ENCODE measurements around the gene KLHL10.
A peak's percentile ranks its signal among the peaks of the same experiment; 100 is the strongest.

The KLHL10 gene

DNA sequence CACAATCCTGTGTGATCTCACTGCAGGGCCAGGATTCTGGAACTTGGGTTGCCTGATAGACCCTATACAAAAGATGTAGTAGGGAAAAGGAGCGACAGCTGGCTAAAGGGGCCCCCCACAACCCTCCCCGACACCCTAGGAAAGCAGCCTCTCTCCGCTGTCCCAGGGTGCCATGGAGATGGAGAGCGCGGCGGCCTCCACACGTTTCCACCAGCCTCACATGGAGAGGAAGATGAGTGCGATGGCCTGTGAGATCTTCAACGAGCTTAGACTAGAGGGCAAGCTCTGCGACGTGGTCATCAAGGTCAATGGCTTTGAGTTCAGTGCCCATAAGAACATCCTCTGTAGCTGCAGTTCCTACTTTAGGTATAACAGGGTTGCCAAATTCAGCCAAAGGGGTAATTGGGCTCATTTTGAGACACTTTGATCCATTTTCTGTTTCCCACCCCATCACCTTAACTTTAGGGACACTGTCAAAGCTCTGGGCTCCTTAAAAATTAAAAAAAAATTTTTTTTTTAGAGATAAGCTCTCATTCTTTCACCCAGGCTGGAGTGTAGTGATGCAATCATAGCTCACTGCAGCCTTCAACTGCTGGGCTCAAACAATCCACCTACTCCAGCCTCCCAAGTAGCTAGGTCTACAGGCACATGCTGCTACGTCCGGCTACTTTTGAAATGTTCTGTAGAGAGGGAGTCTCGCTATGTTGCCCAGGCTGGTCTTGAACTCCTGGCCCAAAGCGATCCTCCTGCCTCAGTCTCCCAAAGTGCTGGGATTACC is at the start of gene KLHL10:
TSS of gene KLHL10 (plus strand) at position 65 of the 778 bp plus-strand sequence. CDS start at position 173, 108 bp downstream.
- DNase-seq (ENCODE audit: low read depth) = no peak

DNA sequence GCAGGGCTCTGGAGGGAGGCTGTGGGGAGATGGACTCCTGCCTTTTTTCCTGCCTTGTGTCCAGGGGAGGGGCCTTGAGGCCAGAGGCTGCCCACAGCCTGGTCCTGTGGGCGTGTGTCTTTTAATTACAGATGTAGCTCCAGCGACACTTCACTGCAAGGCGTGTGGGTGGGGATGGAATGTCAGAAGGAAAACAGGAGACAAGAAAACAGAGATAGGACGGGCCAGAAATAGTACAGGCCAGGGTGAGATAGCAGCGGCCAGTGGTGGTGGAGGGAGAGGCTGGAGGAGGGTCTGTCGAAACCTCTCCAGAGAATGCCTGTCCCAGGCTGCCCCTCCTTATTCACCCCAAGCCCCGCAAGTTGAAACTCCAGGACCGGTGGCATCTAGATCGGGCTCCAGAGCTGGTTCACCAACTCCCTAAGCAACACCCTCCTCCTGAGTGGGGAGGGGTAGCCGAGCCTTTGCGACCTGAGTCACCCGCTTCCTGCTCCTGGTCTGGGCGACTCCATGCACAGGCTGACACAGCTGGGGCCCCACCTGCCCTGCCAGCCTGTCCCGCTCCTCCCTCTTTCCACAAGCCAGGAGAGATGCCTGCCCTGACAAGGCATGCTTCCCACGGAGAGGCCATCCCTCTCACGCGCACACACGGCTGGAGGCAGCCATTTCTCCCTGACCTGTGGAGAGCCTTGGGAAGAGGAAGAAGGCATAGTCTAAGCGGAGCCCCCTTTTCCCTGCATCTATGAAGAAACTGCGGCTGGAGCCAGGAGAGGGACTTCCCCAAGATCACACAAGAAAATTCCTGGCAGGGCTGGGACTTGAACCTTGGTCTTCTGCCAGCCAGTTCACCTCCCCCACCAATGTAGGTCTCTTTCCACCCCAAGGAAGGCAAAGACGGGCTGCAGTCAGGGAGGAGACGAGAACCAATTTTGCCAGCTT is 44.5 kb upstream of the KLHL10 start:
- peak; percentile 70 for DNase-seq (ENCODE audit: low read depth)

DNA sequence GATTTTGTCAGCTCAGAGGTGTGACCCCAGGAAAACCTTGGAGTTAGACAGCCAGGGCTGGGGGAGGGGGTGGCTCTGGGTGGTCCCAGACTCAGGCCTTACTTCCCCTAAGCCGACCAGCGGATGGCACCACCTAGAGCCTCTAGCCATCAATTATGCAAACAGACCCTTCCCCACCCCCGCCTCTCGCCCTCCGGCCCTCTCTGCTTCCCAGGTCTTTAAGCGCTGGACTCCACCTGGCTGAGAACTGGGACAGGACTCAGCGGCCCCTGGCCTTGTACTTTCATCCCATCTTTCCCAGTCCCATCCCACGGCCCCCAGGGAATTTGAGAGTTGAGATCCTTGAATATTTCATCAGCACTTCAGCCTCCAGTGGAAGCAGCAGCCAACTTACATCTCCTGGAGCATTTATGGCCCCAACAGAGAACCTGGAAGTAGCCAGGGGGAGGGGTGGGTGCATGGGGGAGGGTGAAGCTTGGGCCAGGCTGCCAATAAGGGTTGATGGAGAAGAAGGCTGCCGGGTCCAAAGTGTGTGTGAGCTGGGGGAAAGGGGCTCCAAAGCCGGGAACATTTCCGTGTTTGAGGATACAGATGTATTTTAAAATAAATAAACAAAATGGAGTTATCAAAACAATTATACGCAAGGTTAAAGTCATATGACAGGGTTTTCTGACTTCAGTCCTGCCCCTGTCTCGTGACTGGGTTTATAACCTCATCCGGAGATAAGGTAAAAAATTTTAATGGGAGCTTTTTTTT is 43.7 kb upstream of the KLHL10 start:
- peak; percentile 44 for DNase-seq (ENCODE audit: low read depth)

DNA sequence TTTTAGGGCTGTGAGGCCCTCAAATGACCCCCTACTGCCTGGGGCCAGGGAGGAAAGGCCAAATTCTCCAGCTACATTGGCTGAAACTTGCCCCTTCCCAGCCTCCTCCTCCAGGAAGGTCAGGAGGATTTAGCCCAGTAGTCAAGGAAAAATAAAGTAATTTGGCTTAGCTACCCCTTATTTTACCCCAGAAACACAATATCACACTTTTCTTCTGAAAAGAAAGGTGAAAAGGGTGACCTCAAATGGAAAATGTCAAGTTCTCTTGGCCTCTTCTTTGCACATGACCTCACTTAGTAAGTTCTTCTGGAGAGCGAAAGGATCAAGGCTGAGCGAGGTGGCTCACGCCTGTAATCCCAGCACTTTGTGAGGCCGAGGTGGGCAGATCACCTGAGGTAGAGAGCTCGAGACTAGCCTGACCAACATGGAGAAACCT is 43.1 kb upstream of the KLHL10 start:
- no peak for DNase-seq (ENCODE audit: low read depth)

DNA sequence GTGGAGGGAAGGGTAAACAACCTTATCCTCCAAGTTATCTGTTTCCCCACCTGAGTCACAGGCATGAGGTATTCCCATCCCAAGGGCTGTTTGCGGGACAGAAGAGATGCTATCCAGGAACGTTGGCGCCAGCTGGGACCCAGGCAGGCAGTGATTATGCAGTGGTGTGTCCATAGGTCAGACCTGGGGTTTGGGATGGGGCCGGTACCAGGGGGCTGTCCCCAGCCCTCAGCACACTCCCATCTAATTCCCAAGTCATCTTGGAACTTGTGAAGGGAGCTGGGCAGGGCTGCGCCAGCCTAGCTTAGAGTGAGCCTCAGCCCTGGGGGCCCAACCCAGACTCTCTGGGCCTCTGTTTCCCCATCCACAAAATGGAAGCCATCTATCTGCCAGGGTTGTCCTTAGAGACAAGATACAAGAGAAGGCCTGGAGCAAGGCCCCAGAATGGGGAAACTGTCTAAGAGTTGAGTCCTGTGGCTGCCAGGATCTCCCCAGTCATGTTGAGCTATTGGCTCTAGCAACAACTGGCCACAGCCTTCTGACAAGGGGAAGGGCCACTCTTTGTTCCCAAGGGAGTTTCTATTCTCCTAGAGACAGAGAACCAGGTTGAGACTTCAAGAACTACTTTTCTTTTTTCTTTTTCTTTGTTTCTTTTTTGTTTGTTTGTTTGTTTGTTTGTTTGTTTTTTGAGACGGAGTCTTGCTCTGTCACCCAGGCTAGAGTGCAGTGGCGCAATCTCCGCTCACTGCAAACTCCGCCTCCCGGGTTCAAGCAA is 41.3 kb upstream of the KLHL10 start:
- no peak for DNase-seq (ENCODE audit: low read depth)

DNA sequence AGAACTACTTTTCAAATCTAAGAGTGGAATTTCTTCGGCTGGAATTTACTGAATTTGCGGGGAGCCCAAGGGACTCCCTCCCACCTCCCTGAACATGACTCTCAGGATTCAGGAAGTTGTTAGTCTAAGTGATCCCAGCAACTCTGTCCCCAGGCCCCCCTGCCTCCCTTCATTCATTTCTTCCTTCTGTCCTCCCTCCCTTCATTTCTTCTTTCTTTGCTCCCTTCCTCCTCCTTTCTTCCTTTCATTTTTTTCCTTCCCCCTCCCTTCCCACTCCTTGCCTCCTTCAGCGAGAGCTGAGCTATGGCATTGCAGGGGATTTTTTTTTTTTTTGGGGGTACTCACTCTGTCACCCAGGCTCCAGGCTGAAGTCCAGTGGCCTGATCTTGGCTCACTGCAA is 40.2 kb upstream of the KLHL10 start:
- DNase-seq (ENCODE audit: low read depth) = no peak

DNA sequence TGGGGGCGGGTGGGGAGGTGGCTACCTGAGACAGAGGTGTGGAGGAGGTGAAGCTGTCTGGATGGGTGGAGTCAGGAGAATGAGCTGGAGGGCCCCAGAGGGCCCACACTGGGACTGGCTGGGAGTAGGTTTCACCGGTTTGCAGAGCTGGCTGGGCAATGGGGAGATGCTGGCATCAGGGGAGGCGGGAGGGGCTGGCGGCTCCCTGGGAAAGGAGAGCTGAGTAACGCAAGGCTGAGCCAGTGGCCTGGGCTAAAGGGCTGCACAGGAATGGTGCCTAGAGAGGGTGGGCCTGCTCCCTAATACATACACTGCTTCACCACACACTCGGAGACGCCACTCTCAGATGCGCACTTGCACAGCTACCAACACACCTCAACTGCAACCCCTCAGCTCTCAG is 38.3 kb upstream of the KLHL10 start:
- no peak for DNase-seq (ENCODE audit: low read depth)

DNA sequence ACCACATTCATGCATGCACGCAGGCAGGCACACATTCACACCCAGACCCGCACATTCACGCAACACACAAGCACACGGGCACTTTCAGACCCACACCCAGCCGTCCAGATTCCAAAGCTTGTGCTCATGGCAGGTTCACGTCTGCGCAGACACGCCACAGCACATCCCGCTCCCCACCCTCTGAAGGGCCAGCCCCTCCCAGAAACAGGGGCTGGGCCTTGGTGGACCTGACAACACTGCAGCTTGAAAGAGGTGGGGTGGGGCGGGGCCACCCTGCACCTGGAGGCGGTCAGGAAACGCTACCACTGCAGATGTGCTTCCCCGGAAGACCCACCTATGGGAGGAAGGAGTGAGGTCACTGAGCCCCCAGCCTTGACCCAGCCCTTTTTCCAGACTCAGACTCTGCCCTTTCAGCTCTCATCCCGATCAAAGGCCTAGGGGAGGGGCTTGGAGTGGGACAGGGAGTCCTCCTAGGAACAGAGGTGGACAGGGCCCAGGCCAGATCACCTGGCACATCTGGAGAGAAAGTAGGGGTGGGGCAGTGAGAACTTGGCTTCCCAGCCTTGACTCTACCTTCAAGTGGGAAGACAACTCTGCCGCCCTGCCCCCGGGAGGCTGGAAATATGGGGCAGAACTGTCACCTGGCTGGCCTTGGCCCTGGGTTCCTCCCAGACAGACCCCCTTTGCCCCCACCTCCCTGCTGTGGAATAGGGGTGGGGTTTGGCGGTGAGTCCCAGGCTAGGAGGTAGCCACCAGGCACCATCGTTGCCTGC is 36.8 kb upstream of the KLHL10 start:
- peak; percentile 72 for DNase-seq (ENCODE audit: low read depth)

DNA sequence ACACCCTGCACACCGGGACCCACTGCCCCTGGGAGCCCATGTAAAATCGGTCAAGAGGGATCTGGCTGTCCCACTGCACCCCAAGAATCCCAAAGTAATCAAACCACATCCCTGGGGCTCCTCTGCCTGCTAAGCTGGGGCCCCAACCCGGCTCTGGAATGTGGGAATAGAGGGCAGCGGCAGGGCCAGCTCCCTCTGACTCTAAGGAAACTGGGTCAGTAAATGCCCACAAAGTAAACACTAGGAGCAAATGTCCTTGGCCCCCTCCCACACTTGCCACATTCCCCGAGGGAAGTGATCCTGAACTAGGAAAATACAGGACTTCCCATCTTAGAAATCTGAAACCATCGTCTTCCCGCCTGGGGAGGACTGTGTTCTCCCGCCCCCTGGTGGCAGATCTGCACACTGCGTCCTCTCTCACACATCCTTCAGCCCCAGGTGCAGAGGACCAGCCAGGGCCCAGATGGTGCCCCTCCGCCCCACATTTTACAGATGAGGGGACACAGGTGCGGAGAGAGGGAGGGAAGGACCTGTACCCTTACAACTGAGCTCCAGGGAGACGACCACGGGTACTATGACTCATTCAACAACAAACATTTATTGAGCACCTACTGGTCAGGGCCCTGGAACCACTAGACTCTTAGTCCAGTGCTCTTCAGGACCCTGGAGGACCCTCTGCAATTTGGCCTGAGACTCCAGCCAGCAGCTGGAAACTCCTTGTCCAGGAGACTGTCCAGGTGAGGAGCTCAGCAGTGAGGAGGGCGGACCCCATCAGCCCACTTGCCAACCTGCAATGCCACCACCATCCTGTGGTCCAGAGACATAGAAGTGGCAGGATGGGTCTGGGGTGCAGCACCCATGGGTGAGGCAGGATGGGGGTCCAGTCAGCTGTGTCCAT is 36.0 kb upstream of the KLHL10 start:
- DNase-seq (ENCODE audit: low read depth) = peak; percentile 78

DNA sequence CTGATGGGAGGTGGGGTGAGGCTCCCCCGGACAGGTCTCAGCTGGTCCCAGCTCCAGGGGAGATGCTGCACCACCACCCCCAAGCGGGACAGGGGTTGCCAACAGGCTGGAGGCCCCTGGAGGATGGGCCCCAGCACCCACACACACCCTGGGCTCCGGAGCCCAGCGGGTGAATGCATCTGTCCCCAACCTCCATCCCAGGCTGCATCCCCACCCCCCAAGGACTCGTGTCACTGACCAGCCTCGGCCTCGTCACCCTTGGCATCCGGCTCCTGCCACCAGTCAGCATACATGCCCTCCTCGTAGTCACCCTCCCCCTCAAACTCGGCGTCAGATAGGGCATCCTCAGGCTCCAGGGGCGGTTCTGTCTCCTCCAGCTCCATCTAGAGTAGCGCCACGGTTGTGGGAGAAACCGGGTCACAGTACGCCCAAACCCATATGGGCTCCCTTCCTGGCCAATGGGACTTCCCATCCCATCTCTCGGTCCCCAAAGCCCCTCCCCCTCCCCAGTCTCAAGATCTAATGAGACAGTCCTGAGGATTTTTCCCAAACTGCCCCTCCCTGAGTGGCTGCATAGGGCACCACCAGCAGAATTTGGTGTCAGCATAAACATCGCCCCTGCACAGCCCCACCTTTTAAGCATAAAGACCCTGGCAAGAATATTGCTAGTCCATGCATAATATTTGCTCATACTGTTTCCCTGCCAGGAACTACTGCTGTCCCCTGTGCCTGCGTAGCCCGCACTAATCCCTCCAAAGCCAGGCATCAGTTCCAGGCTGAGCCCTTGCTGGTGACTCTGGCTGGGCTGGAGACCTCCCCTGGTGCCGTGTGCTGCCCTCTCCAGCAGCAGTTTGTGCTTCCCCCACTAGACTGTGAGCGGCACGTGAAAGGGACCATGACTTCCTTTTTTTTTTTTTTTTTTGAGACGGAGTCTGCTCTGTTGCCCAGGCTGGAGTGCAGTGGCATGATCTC is 34.3 kb upstream of the KLHL10 start:
- DNase-seq (ENCODE audit: low read depth) = no peak

DNA sequence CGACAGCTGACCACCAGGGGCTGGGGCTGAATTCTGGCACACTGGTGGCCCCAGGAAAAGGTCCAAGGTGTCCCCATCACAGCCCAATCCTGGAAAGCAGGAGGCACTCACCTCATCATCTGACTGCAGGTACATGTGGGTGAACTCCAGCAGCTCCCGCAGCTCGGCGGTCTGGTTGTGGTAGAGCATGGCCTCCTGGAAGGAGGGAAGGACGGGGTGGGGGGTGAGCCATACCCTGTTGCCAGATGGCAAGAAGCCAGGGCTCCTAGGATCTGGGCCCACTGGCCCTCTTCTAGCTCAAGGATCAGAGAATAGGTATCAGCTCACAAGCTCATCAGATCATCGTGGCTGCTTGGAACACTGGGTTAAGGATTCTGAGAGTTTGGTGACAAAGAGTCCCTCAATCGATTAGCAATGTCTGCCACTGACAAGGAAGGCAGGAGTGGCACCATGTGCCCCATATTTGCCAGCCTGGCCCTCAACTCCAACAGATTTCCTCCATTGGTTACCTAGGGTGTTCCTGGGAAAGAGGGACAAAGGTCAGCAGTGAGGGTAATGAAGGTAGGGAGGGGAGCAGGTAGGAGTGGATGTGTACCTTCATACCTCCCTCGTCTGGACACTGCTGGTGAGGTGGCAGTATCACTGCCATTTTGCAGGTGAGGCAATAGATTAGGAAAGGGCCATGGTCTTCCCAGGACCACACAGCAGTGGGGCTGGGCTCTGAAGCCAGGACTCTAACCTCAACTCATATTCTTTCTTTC is 30.8 kb upstream of the KLHL10 start:
- no peak for DNase-seq (ENCODE audit: low read depth)

DNA sequence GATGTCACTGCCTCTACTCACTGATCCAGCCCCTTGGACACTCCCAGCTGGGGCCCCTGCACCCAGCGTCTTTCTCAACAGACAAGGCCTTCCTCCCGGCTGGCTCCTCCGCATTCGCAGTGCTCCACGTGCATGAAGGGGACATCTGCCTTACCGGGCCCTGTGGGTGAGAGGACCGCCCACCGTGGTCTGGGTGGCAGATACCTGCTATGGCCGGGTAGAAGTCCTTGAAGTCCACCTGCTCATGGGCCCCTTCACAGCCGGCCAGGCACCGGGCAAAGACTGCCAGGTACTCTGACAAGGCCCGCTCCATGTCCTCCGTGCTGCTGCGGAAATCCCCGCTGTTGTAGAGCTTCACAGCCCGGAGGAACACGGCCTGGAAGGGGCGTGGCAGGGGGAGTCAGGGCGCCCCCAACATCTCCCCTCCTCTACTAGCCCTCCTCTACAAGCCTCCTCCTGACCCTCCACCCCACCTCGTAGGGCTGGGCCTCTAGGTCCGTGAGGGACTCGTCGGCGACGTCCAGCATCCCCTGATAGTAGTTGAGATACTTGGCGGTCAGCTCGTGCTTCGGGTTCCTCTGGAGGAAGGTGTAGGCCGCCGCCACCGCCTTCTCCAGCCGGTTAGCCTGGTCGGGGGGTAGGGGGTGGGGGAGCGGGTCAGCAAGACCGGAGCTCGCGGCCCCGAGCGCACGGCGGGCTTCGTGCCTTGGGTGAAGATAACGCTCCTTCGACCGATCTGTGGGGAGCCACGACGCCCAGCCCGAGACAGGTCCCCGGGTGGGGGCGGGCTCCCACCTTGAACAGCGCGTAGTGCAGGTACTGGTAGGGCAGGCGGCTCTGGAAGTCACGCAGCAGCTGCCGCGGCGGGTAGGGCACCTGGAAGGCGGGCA is 26.7 kb upstream of the KLHL10 start:
- peak; percentile 14 for DNase-seq (ENCODE audit: low read depth)

DNA sequence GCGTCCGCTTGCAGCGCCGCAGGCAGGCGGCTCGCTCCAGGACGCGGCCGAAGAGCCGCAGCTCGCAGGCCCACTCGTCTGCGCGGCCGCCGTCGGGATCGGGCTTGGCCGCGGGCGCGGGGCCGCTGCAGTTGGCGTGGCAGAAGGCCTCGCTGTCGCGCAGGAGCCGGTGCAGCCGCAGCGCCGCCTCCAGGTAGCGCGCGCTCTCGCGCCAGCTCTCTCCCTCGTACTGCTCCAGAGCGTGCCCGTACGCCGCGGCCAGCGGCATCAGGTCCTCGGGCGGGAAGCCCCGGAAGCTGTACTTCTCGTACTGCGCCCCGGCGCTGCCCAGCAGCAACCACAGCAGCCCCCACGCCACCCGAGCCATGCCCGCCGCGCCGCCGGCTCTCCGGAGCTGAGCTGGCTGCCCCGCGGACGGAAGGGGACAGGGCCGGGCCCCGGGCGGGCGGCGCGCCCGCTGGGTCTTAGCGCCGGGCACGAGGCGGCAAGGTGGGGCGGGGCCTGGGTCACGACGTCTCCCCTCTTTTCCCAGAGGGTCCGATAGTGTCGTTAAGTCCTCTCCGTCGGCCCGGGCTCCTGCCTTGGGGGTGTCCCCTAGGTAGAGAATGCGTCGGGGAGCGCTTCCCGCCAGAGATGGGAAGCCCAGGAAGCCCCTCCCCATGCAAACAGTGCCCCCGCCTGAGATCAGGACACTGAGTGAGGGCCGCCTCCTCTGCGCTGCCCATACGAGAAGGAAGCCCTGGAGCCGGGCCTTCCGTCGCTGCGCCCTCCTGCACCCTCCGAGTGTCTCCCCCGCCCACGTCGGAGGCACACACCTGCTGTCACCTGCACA is 25.9 kb upstream of the KLHL10 start, which contains the start of gene P3H4:
TSS of gene P3H4 (minus strand) at position 401 of the 832 bp plus-strand sequence. CDS start at position 367, 34 bp downstream.
- DNase-seq (ENCODE audit: low read depth) = peak; percentile 80

DNA sequence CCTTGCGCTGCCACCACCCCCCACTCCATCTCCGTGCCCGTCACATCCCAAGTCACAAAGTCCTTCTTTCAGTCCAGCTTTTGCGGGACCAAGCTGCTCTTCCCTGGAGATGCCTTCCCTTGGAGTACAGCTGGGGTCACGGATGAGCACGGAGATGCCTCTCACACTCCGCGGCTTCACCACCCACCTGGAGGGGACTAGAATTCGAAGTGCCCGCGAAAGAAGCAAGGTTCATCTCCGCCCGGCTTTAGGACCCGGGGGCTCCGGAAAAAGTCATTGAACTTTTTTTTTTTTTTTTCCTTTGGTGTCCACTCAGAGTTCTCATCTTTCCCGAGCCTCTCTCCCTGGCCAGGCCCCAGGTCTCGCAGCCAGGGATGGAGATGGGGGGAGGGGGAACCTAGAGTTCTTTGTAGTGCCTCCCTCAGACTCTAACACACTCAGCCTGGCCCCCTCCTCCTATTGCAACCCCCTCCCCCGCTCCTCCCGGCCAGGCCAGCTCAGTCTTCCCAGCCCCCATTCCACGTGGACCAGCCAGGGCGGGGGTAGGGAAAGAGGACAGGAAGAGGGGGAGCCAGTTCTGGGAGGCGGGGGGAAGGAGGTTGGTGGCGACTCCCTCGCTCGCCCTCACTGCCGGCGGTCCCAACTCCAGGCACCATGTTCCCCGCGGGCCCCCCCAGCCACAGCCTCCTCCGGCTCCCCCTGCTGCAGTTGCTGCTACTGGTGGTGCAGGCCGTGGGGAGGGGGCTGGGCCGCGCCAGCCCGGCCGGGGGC is 25.1 kb upstream of the KLHL10 start, which contains the start of gene FKBP10:
TSS of gene FKBP10 (plus strand) at position 624 of the 771 bp plus-strand sequence. CDS start at position 655, 31 bp downstream.
- peak; percentile 92 for DNase-seq (ENCODE audit: low read depth)
